HuH-7 (cell line): ENCODE data around the gene CRAMP1.

ENCODE experiments used
- DNase-seq: peaks from one replicate; pipeline ENCODE4 v3.0.0; 2011; ENCODE audit warnings: low spot score

CRAMP1 gene

DNA sequence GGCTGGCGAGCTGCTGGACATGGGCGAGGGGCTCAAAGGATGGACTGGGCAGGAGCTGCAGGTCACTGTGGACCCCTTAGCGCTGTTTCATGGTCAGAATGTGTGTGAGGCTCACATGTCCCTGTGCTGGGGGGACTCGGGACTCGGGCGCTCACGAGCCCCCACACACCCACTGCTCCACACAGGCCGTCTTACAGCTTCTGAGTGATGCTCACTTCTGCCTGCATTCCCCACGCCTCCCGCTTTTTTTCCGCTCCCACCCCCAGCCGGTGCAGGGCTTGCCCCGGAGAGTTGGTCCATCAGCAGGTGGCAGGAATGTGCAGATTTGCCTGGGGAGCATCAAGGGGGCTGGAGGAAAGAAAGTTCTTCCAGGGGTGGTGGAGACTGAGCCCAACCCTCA is 45.7 kb downstream of the CRAMP1 start:
- no peak for DNase-seq

DNA sequence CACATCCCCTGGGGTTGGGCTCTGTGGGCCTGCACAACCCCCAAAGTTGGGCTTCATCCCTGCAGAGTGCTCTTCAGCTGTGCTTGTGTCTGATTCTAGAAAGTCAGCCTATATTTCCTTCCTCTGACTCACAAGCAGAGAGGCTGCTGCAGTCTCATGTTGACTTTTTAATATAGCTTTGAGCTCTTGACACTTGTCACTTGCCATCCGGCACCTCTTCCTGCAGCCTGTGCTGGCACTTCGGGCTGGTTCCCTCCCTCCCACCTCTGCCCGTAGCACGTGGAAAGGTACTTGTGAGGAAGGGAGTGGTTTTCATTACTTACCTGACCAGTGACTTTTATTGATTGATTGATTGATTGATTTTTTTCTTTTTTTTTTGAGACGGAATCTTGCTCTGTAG is 46.9 kb downstream of the CRAMP1 start:
- DNase-seq, result no peak

DNA sequence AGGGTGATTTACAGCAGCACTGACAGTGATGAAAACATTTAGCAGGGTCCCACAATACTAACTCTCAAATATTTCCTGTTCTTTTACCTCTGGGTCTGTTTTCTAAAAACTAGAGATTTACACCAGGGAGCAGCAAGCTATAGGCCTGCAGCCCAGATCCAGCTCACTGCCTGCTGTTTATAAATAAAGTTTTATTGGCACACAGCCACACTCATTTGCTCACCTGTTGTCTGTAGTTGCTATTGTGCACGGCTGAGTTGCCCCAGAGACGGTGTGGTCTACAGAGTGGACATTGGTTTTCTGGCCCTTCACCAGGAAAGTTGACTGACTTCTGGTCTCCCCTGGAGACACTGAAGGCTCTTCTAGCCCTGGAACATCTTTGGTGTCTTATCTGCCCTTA is 49.7 kb downstream of the CRAMP1 start:
- no peak for DNase-seq

DNA sequence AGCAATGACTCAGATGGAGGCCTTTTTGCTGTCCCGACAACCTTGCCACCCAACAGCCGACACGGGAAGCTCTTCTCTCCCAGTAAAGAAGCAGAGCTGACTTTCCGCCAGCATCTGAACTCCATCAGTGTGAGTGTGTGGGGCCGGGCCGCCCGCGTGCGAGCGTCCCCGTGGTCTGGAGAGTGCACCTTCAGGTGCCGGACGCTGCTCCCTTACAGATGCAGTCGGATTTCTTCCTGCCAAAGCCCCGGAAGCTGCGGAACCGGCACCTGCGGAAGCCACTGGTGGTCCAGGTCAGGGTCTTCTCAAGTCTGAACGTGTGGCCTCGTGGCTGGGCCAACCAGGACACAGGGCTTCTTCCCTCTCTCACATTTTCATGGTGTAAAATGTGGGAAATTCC is 50.4 kb downstream of the CRAMP1 start:
- DNase-seq, result no peak

DNA sequence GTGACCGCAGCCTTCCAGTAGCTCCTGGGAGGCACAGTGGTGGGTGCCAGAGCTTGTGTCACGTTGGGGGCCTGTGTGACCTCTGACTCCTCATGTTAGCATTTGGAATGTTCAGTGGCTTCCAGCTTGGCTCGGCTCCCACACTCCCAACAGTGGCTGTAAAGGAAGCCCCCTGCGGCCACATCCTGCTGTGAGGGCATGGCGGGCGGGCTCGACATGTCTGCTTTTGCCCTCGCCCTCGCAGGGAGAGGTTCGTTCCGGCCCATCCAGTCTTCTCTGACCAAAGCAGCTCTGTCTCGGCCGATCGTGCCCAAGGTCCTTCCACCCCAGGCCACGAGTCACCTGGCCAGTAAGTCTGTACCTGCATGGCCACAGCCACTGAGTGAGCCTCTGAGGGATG is 53.7 kb downstream of the CRAMP1 start:
- no peak for DNase-seq

DNA sequence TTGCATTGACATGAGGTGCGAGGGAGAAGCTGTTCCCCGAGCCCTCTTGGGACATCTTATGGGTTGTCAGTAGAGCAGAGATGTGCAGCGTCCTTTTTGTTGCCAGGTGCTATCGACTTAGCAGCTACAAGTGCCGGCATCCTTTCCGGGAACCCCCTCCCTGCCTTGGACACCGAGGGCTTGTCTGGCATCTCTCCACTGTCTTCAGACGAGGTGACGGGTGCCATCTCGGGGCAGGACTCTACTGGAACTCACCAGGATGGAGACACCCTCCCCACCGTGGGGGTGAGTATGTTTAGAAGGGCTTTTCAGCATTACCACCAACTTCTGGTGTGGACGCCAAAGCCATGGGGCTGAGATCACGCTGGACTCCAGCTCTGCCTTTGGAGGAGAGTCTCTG is 54.2 kb downstream of the CRAMP1 start:
- DNase-seq, result no peak

DNA sequence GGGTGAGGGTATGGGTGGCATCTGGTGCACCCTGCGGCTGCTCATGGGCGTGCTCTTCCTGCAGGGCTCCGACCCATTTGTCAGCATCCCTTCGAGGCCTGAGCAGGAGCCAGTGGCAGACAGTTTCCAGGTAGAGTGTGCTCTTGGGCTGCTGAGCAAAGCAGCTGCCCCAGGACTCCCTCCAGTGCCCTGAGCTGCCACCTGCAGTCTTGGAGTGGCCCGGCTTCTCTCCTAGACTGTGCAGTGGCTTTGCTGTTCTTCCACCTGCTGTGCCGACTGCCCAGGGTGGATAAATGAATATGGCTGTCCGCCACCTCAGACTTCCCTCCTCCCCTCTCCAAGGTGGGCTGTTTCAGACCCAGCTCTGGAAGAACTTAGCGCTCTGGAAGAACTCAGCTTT is 55.1 kb downstream of the CRAMP1 start:
- no peak for DNase-seq

DNA sequence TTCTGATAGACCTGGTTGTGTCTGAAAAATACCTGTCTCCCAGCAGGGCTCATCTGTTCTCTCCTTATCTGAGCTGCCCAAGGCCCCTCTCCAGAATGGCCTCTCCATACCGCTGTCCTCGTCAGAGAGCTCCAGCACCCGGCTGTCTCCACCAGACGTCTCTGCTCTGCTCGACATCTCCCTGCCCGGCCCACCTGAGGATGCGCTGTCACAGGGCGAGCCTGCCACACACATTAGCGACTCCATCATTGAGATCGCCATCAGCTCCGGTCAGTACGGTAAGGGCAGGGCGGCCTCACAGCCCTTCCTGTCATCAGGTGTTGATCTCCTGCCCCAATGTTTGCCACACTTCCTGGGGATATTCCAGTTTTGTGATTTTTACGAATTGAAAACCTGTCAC is 55.8 kb downstream of the CRAMP1 start:
- no peak for DNase-seq

DNA sequence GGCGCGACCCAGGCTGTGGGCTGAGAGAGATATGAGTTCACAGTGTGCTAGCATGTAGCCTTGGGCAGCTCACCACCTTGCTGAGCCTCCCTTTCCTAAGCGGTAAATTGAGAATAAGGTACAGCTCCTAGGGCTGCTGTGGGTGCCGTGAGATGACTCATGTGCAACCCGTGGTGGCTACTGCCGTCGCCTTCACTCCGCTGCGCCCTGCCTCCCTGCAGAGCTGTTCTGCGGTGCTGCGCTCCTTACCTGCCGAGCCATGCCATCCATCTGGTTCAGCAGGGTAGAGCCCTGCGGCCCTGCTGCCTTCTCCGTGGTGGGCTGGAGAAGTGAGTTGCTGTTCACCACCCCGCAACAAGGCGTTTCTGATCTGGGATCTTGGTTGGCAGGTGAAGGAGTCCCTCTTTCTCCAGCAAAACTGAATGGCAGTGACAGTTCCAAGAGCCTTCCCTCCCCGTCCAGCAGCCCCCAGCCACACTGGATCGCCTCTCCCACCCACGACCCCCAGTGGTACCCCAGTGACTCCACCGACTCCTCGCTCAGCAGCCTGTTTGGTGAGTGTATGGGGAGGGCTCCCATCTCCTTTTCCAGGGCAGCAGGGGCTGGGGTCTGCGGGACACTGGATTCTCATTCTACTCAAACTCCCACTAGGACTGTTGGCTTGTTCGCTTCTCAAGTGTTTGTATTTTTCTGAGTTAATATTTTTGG is 56.6 kb downstream of the CRAMP1 start:
- DNase-seq, result no peak

DNA sequence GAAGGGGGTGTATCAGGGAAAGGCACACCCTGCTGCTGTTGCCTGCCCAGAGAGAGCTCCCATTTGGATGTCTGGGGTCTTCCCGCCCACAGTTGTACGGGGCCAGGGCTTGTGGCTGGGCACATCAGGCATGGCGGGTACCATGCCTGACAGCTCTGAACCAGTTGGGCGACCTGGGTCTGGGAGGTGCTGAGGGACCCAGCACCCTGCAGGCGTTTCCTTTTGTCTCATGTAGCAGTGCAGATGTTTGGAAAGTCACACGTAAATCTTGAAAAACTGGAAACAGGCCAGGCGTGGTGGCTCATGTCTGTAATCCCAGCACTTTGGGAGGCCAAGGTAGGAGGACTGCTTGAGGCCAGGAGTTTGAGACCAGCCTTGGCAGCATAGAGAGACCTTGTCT is 57.5 kb downstream of the CRAMP1 start:
- DNase-seq, result no peak

DNA sequence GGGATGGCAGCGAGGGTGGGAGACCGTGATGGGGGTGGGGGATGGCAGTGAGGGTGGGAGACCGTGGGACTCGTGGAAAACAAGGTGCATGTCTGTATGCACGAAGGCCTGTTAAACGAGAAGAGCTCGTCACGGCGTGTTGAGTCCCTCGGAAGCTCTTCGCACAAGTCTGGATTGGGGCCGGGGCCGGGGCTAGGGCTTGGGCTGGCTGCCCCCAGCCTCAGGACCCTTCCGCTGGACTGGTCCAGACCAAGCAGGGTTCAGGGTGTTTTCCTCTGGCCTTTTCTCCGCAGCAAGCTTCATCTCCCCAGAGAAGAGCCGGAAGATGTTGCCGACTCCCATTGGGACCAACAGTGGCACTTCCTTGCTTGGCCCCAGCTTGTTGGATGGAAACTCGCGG is 58.2 kb downstream of the CRAMP1 start:
- no peak for DNase-seq

DNA sequence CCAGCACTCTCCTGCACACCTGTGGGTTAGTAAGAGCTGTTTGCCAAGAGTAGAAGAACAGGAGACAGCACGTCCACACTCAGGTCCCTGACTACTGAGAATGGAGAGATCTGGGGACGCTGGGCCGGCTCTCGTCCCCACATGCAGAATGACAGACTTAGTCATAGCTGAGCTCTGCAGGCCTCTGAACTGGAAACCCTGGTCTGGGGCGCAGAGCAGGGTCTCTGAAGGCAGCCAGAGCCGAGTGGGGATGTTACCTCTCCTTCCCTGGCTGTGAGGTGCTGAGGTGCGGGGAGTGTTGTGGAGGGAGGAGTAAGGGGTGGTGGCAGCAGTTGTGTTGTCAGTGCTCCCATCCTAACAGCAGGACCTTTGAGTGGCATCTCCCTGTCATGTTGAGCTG is 58.7 kb downstream of the CRAMP1 start:
- no peak for DNase-seq

DNA sequence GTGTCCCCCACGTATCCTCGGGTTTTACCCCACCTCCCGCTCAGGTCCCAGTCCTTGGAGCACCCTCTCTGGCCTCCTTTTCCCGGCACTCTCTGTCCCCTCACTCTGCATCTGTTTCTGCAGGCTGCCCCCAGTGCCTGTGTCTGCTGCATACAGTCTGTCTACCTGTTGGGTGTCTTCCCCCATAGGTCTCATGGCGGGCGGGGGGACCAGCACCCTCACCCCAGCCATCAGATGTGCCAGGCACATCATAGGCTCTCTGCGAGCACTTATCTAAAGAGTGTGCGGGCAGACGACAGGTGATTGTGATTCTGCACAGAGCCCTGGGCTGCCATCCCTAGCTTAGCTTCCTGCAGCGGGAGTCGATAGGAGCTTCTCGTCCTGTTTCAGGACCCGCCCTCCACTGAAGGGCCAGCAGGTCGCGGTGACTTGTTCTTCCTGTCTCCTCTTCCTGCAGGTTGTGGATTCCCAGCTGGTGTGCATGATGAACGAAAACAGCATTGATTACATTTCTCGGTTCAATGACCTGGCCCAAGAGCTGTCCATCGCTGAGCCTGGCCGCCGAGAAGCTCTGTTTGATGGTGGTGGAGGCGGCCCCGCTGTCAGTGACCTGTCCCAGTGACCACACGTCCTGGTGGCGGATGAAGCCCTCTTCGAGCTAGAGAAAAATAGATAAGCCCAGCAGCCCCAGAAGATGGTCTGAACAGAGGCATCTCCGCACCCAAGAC is 61.4 kb downstream of the CRAMP1 start:
- DNase-seq, result no peak

DNA sequence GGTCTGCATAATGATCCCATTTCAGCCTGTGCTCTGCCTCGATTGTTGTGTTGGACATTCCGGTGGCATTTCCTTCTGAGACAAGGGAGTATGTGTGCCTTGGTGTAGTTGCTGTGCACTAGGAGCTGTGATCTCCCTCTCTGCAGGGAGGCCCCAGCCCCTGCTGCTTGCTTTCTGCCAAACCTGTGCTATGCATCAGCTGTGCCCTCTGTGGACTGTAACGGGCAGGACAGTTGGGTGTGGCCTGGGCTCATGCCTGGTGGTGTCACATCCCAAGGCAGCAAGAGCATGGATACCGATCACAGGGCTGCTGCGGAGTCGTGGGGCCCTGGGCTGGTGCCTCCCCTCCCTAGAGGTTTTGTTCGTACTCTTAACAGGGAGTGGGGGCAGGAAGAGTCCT is 62.1 kb downstream of the CRAMP1 start:
- no peak for DNase-seq

DNA sequence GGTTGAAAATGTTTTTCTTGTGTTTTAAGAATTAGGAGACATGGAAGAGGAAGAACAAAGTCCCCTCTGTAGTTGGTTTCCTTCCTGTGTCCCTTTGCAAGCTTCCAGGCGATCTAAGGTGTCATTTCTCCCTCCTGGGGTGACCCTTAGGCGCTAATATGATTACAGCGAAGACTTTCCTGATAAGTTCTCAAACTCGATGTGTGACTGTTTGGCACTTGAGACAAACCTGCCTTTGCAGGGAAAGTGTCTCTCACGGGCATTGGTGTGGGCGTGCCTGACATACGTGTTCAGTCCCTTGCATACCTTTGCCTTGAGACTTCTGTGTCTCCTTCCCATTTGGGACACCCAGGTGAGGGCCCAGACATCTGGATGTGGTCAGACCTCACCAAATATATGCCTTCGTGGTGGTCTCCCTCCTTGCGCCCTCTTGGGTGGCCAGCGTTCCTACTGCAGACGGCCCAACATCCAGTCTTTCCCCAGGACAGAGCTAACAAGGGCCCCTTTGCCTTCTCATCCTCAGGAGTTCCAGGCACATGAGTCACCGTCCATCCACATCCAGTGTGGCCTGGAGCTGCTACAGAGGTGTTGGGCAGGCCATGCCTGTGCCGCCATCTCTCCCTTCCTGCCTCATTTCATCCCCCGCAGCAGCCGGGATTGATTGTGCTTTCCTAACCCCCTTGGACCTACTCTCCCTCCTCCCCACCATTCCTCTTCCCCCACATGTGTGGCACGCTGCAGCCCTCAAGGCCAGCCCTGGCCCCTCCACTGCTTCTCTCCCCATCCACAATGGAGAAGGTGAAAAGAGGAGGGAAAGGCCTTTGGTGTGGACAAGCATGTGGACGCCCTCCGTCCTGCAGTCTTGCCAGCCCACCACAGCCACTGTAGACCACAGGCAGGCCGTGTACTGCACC is 62.8 kb downstream of the CRAMP1 start:
- no peak for DNase-seq

DNA sequence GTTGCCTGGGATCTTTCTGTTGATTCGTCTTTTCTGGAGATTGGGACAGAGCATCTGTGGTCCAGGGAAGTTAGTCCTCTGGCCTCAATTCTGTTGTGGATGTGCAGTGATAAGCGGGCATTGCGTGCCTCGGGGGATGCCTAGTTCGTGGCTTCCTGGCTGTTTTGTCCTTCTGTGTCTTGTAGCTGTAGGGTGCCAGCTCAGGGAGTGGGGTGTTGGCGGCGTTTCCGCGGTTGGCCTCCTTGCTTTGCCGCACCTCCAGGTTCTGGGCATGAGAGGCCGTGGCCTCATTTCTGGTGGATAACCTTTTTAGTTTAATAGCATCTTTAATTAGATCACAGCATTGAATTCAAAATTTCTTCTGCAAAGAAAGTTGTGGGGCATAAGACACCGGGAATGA is 64.5 kb downstream of the CRAMP1 start:
- no peak for DNase-seq

DNA sequence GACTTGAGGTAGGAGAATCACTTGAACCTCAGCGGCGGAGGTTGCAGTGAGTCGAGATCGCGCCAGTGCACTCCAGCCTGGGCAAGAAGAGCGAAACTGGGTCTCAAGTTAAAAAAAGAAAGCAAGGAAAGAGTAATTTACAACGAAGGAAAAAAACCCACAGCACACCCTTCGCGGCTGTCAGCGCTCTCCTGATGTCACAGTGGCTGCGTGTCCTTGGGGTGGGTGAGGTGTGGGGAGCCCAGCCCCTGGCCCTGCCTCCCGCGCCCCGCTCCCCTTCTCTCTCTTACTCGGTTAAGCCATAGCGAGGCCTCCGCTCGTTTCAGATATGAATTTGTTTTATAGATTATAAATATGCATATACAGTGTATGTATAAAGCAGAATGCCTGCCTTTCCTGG is 65.2 kb downstream of the CRAMP1 start:
- no peak for DNase-seq

DNA sequence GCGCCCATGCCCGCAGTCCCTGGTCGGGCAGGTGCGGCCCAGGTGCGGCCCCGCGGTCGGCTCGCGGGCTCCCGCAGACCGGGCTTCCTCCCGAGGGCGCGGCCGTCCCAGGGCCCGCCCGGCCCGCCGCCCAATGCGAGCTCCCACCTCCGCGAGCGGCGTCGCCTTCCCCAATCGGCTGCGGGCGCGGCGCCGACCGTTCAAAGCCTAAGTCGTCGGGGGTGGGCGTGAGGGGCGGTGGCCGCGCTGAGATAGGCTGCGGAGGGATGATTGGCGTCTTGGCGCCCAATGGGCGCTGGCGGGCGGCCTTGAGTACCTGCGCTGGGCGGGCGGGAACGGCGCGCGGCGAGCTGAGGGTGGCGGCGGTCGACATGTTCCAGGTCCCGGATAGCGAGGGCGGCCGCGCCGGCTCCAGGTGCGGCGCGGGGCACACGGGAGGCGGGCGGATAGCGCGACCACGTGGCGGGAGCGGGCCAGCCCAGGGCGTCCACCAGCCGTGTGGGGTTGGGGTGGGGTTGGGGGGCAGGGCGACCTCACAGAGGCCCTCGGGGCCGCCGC is 65.9 kb downstream of the CRAMP1 start, which contains the start of gene JPT2:
Gene JPT2 (plus strand): TSS at position 338 of the 558 bp plus-strand sequence. CDS start 34 bp downstream, at position 372.
- DNase-seq, result peak; percentile 91

DNA sequence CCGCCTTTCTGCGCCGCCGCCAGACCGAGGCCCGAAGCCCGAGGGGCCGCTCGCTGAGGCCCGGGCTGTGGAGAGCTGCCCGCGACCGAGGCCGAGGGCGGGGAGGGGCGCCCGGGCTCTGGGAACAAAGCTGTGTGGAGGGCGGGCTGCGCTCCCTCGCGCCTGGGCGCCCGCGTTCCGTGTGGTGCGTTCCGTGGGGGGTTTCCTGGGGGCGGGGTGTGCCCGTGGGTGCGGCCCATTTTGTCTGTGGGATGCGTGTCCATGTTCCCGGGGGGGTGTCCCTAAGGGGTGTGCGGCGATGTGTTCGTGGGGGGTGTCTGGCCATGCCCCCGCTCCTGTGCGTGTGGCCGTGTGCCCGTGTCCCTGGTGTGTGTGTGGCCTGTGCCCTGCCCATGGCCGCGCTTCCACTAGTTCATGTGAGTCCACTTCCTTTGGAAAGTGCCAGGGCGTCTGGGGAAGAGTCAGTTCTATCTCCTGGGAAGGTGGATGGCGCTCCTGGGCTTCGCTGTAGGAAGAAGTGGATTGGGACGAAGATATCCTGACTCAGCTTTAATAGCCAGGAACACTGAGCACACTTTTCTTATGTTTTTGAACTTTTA is 66.4 kb downstream of the CRAMP1 start:
- no peak for DNase-seq

DNA sequence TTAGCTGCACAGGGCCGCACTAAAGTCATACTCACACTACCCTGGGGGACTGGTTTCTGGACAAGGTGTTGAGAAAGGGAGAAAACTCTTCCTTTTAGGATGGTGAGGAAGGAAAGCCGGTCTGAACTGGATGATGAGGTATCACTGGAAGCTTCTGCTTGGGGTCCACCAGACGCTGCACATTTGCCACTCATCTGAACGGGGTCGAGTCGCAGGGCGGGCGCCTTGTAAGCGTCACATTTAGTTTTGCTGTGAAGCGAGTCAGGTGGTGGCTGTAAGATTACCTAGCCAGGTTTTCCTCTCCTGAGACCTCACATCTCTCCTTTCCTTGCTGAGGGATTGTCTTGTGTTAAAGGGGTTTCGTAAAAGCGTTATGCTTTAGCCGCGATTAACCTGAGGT is 68.2 kb downstream of the CRAMP1 start:
- DNase-seq, result no peak

DNA sequence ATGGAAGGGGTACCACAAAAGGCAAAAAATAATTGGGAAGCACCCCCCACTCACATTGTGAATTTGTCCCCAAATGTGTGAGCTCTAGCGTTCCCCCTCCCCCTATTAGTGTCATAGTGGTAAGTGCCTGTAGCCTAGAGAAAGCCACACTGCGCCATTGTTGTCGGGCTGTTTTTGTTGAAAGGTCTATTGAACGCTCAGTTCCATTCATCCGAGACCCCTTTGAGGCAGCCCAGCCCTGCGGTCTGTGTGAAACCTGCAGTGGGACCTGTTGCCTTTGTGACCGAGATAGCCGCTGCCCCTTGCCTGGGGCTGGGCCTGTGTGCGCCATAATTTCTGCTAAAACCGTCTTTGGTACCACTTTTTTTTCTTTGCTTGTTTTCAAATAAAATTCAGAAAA is 68.9 kb downstream of the CRAMP1 start:
- DNase-seq, result no peak
